HG02885 (cell line): ENCODE results near the gene PIK3AP1.
A peak's percentile ranks its signal among the peaks of the same experiment; 100 is the strongest.

Experiments used
- ATAC-seq: cut with Tn5 transposase; IDR thresholded peaks from one replicate; pipeline ENCODE4 v1.9.1; 2021; ENCODE audit warnings: mild to moderate bottlenecking; ENCODE audit not compliant: unreplicated experiment, poor library complexity

PIK3AP1 gene

GRCh38 chr10:96676272-96677112 lies 43.8 kb downstream of the PIK3AP1 start:
- ATAC-seq, result no peak

GRCh38 chr10:96675846-96676245 lies 44.5 kb downstream of the PIK3AP1 start:
- ATAC-seq, result no peak

GRCh38 chr10:96673318-96674099 lies 46.8 kb downstream of the PIK3AP1 start:
- peak; percentile 63 for ATAC-seq

GRCh38 chr10:96672481-96673175 lies 47.7 kb downstream of the PIK3AP1 start:
- ATAC-seq, result no peak

- no peak for ATAC-seq
Measured at GRCh38 chr10:96671211-96671890, 49.0 kb downstream of the PIK3AP1 start.

GRCh38 chr10:96670786-96671185 lies 49.5 kb downstream of the PIK3AP1 start:
- ATAC-seq, result no peak

GRCh38 chr10:96667401-96667800 lies 52.9 kb downstream of the PIK3AP1 start:
- ATAC-seq, result no peak

- peak; percentile 60 for ATAC-seq
Measured at GRCh38 chr10:96666741-96667140, 53.6 kb downstream of the PIK3AP1 start.

- no peak for ATAC-seq
Measured at GRCh38 chr10:96665306-96665705, 55.0 kb downstream of the PIK3AP1 start.

- ATAC-seq, result peak; percentile 68
Measured at GRCh38 chr10:96664563-96664962, 55.8 kb downstream of the PIK3AP1 start.

GRCh38 chr10:96663797-96664196 lies 56.5 kb downstream of the PIK3AP1 start:
- no peak for ATAC-seq

- ATAC-seq, result no peak
Measured at GRCh38 chr10:96661632-96662031, 58.7 kb downstream of the PIK3AP1 start.

GRCh38 chr10:96660297-96660696 lies 60.0 kb downstream of the PIK3AP1 start:
- ATAC-seq, result no peak

- ATAC-seq, result no peak
Measured at GRCh38 chr10:96658844-96659243, 61.5 kb downstream of the PIK3AP1 start.

- no peak for ATAC-seq
Measured at GRCh38 chr10:96657385-96657784, 62.9 kb downstream of the PIK3AP1 start.

- no peak for ATAC-seq
Measured at GRCh38 chr10:96656839-96657238, 63.5 kb downstream of the PIK3AP1 start.

- ATAC-seq, result no peak
Measured at GRCh38 chr10:96656198-96656577, 64.1 kb downstream of the PIK3AP1 start.

GRCh38 chr10:96655461-96656197 lies 64.7 kb downstream of the PIK3AP1 start:
- no peak for ATAC-seq

- ATAC-seq, result peak; percentile 70
Measured at GRCh38 chr10:96651998-96652431, 68.3 kb downstream of the PIK3AP1 start.

- no peak for ATAC-seq
Measured at GRCh38 chr10:96650958-96651357, 69.4 kb downstream of the PIK3AP1 start.
